HG02588 (cell line): ENCODE data around the gene BFSP2.
"Not testable (repeated sequence)": the region's sequence is repeated elsewhere in the genome, so short reads cannot be mapped to it uniquely, and the experiment has no call there.

ENCODE experiments used
- ATAC-seq: cut with Tn5 transposase; IDR thresholded peaks from one replicate; pipeline ENCODE4 v1.9.1; 2021; ENCODE audit warnings: mild to moderate bottlenecking, moderate library complexity; ENCODE audit not compliant: unreplicated experiment

Gene BFSP2

DNA sequence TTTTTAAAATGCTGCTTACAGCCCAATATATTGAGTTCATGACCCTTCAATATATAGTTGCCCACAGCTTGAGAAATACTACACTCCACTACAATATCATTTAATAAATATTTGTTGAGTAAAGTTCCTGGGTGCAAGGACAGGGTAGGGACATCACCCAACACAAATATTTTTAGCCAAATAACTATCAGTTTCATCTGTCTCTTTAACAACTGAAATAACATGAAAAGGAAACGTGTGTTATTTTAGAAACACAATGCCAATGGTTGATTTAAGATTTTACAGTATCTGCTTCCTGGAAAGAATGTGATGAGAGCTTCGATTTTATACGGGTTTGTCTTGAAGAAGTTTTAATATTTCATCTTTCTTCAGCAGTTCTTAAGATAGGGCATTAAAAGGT is 106.0 kb downstream of the BFSP2 start:
- peak; percentile 43 for ATAC-seq

GRCh38 chr3:133506215-133506901 is 106.5 kb downstream of the BFSP2 start:
- peak; percentile 94 for ATAC-seq

DNA sequence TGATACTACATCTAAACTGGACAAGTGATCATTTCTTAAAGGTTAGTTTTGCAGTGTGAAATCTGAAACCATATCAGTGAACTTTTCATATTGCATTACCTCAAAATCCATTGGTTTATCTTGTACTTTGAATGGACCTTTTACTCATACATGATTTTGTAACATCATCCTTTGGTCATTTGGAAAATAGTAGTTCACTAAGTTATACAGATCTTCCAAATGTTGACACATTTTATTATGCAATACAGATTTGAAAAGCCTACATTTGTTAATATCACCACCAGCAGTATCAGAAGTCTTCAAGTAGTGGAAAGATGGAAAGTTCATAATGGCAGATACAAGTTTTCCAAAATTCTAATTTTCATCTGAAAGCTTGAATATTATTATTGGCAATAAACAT is 109.6 kb downstream of the BFSP2 start:
- no peak for ATAC-seq

- no peak for ATAC-seq
Measured at GRCh38 chr3:133512416-133513089, 112.7 kb downstream of the BFSP2 start.

DNA sequence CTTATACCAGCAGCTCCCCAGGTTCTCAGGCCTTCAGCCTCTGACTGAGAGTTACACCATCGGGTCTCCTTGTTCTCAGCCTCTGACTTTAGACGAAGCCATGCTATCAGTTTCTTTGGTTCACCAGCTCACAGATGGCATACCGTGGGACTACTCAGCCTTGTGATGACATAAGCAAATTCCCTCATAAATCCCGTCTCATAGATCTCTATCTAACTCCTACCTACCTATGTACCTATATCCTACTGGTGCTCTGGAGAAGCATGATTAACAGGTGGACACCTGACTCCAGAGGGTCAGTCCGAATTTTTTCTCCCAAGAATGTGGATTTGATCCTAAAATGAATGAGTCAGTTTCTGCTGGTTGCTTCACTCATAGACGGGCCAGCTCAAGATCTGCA is 114.6 kb downstream of the BFSP2 start:
- ATAC-seq, result no peak

DNA sequence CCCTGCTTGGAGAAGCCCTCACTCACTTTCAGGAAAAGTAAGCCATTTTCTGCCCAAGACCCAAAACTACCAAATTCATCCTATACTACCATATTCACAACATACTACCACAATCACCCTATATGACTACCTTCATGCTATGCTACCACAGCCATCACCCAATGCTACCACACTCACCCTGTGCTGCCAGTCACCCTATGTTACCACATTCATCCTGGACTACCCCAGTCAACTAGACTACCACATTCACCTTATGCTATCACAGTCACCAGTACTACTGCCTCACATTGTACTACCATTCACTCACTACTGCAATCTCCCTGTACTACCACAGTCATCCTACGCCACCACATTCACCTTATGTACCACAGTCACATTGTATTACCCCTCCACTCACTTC is 115.3 kb downstream of the BFSP2 start:
- no peak for ATAC-seq

GRCh38 chr3:133520286-133520685 is 120.4 kb downstream of the BFSP2 start:
- ATAC-seq, result no peak

DNA sequence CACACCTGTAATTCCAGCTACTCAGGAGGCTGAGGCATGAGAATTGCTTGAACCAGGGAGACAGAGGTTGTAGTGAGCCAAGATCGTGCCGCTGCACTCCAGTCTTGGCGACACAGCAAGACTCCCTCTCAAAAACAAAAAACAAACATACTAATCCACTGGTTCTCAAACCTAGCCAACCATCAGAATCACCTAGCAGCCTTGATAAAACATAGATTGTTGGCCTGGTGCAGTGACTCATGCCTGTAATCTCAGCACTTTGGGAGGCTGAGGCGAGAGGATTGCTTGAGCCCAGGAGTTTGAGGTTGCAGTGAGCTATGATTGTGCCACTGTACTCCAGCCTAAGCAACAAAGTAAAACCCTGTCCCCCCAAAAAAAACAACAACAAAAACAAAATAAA is 121.1 kb downstream of the BFSP2 start:
- ATAC-seq, result not testable (repeated sequence)

- no peak for ATAC-seq
Measured at GRCh38 chr3:133521946-133522345, 122.1 kb downstream of the BFSP2 start.

DNA sequence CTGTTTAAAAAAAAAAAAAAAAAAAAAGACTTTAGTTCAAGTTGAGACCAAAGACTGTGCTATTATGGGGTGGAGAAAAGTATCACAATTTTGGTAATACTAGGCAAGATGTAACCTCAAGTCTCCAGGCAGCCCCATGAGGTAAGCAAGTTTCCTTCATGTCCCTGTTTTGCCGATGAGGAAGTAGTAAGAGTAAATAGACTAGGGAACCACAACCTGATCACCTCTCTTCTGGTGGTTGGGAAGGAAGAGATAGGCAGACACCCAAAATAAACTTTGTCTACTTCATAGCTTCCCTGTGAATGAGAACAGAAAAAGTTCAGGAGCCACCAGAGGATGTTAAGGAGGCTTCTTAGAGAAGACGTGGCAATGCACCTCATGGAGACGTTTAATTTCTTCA is 123.9 kb downstream of the BFSP2 start:
- not testable (repeated sequence) for ATAC-seq
